Measurements from ENCODE around the gene RBM22.

Gene RBM22

DNA sequence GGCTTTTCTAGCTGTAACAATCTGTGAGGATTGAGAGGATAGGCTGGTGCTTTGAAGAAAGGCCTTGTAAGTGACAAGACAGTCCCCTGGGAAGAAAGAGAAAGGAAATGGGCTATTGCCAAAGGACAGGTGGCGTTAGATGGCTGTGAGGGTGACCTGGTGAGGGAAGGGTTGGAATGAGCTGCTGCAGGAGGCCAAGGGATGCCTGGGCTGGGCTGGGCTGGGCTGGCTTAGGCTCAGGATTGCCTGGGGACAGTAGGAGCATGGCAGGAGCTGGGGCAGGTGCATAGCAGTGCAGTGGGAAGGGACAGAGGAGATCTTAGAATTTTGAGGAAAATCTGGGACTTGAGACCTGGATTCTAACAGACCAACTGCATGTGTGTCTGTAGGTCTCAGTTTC is 49.5 kb downstream of the RBM22 start:
- Histone ChIP-seq H3K4me2 (ENCODE audit: low read length) (no peak overlapping the region), H3K36me3 (ENCODE audit: insufficient read depth, low read length) (no peaks in the 10 kb centered on the region), H4K20me1 (ENCODE audit: insufficient read depth, low read length) (no peaks in the 10 kb centered on the region), H2AFZ (ENCODE audit: low read length) (no peak overlapping the region), H3K79me2 (ENCODE audit: insufficient read depth, low read length) (no peaks in the 10 kb centered on the region), H3K4me1 (ENCODE audit: insufficient read depth, low read length, severe bottlenecking) (no peaks in the 10 kb centered on the region), H3K27ac (ENCODE audit: low read depth, low read length, poor library complexity, severe bottlenecking) (no peak overlapping the region), H3K4me3 (ENCODE audit: low read depth, low read length, poor library complexity, severe bottlenecking) (no peak overlapping the region), H3K9me3 (ENCODE audit: low read length) (no peaks in the 10 kb centered on the region), H3K9ac (ENCODE audit: low read length) (no peak overlapping the region), H3K9me2 (ENCODE audit: low read depth, low read length) (no peaks in the 10 kb centered on the region), H3K27me3 (ENCODE audit: insufficient read depth, low read length) (peaks cover 3% of the 10 kb centered on the region; the same call in 1 of the 2 replicates), H3F3A (ENCODE audit: insufficient read depth, low read length) (no peaks in the 10 kb centered on the region)
- no peak for TF ChIP-seq CTCF (IDR thresholded peaks at IDR 0.05; ENCODE audit: low read length)
- no peak for TF ChIP-seq EZH2 (IDR thresholded peaks at IDR 0.05; ENCODE audit: borderline replicate concordance, low read length)

GRCh38 chr5:150650021-150651006 is 50.5 kb downstream of the RBM22 start:
- Histone ChIP-seq H3K9me3 (ENCODE audit: low read length) (no peaks in the 10 kb centered on the region), H3F3A (ENCODE audit: insufficient read depth, low read length) (no peaks in the 10 kb centered on the region), H3K4me3 (ENCODE audit: low read depth, low read length, poor library complexity, severe bottlenecking) (no peak overlapping the region), H3K27ac (ENCODE audit: low read depth, low read length, poor library complexity, severe bottlenecking) (no peak overlapping the region), H3K9ac (ENCODE audit: low read length) (no peak overlapping the region), H2AFZ (ENCODE audit: low read length) (no peak overlapping the region), H3K79me2 (ENCODE audit: insufficient read depth, low read length) (no peaks in the 10 kb centered on the region), H3K27me3 (ENCODE audit: insufficient read depth, low read length) (peaks cover 3% of the 10 kb centered on the region; the same call in 1 of the 2 replicates), H4K20me1 (ENCODE audit: insufficient read depth, low read length) (no peaks in the 10 kb centered on the region), H3K4me2 (ENCODE audit: low read length) (no peak overlapping the region), H3K4me1 (ENCODE audit: insufficient read depth, low read length, severe bottlenecking) (no peaks in the 10 kb centered on the region), H3K36me3 (ENCODE audit: insufficient read depth, low read length) (no peaks in the 10 kb centered on the region), H3K9me2 (ENCODE audit: low read depth, low read length) (no peaks in the 10 kb centered on the region)
- TF ChIP-seq CTCF (IDR thresholded peaks at IDR 0.05; ENCODE audit: low read length), result no peak
- TF ChIP-seq EZH2 (IDR thresholded peaks at IDR 0.05; ENCODE audit: borderline replicate concordance, low read length), result no peak

DNA sequence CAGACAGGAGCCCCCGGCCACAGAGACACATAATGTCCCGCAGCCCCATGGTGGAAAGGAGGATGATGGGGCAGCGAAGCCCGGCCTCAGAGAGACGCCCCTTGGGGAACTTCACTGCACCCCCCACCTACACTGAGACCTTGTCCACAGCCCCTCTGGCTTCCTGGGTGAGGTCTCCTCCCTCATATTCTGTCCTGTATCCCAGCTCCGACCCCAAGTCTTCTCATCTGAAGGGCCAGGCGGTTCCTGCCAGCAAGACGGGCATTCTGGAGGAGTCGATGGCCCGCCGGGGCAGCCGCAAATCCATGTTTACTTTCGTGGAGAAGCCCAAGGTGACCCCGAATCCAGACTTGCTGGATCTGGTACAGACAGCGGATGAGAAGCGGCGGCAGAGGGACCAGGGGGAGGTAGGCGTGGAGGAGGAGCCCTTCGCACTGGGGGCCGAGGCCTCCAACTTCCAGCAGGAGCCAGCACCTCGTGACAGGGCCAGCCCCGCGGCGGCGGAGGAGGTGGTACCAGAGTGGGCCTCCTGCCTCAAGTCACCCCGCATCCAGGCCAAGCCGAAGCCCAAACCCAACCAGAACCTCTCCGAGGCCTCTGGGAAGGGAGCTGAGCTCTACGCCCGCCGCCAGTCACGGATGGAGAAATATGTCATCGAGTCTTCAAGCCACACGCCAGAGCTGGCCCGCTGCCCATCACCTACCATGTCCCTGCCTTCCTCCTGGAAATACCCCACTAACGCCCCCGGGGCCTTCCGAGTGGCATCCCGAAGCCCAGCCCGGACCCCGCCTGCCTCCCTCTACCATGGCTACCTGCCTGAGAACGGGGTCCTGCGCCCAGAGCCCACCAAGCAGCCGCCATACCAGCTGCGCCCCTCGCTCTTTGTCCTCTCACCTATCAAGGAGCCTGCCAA is 51.5 kb downstream of the RBM22 start:
- no peak overlapping the region for H2AFZ ChIP-seq (ENCODE audit: low read length)
- H3K4me3 ChIP-seq (ENCODE audit: low read depth, low read length, poor library complexity, severe bottlenecking), result no peak overlapping the region
- no peaks in the 10 kb centered on the region for H3F3A ChIP-seq (ENCODE audit: insufficient read depth, low read length)
- no peaks in the 10 kb centered on the region for H3K9me3 ChIP-seq (ENCODE audit: low read length)
- no peaks in the 10 kb centered on the region for H3K4me1 ChIP-seq (ENCODE audit: insufficient read depth, low read length, severe bottlenecking)
- no peak overlapping the region for H3K9ac ChIP-seq (ENCODE audit: low read length)
- no peak overlapping the region for H3K4me2 ChIP-seq (ENCODE audit: low read length)
- no peak for TF ChIP-seq EZH2 (IDR thresholded peaks at IDR 0.05; ENCODE audit: borderline replicate concordance, low read length)
- TF ChIP-seq CTCF (IDR thresholded peaks at IDR 0.05; ENCODE audit: low read length), result no peak
- no peaks in the 10 kb centered on the region for H3K36me3 ChIP-seq (ENCODE audit: insufficient read depth, low read length)
- no peak overlapping the region for H3K27ac ChIP-seq (ENCODE audit: low read depth, low read length, poor library complexity, severe bottlenecking)
- H4K20me1 ChIP-seq (ENCODE audit: insufficient read depth, low read length), result no peaks in the 10 kb centered on the region
- H3K27me3 ChIP-seq (ENCODE audit: insufficient read depth, low read length), result peaks cover 3% of the 10 kb centered on the region; the same call in 1 of the 2 replicates
- H3K9me2 ChIP-seq (ENCODE audit: low read depth, low read length), result no peaks in the 10 kb centered on the region
- H3K79me2 ChIP-seq (ENCODE audit: insufficient read depth, low read length), result no peaks in the 10 kb centered on the region
